HG03066 (cell line): Measurements from ENCODE around the gene ODF2.
"Not testable (repeated sequence)": the region's sequence is repeated elsewhere in the genome, so short reads cannot be mapped to it uniquely, and the experiment has no call there.

Source experiments
- ATAC-seq: cut with Tn5 transposase; IDR thresholded peaks from one replicate; pipeline ENCODE4 v1.9.1; 2021; ENCODE audit warnings: low read depth; ENCODE audit not compliant: unreplicated experiment

The ODF2 gene

GRCh38 chr9:128455849-128456612 lies at the start of gene ODF2:
TSS of gene ODF2 (plus strand) at chr9:128456006. CDS start at chr9:128456092, 86 bp downstream.
- ATAC-seq: peak; percentile 82

GRCh38 chr9:128406848-128407391 lies 48.9 kb upstream of the ODF2 start:
- ATAC-seq: no peak

GRCh38 chr9:128408963-128409431 lies 46.8 kb upstream of the ODF2 start:
- no peak for ATAC-seq

- no peak for ATAC-seq
These were observed 46.4 kb upstream of the ODF2 start for GRCh38 chr9:128409450-128409849.

GRCh38 chr9:128409978-128410377 lies 45.8 kb upstream of the ODF2 start:
- ATAC-seq: no peak

- no peak for ATAC-seq
These were observed 44.3 kb upstream of the ODF2 start for GRCh38 chr9:128411364-128412119.

- no peak for ATAC-seq
These were observed 43.6 kb upstream of the ODF2 start for GRCh38 chr9:128412120-128412790.

GRCh38 chr9:128413728-128414127 lies 42.1 kb upstream of the ODF2 start:
- not testable (repeated sequence) for ATAC-seq

GRCh38 chr9:128414461-128414860 lies 41.3 kb upstream of the ODF2 start:
- ATAC-seq: no peak

- no peak for ATAC-seq
These were observed 40.5 kb upstream of the ODF2 start for GRCh38 chr9:128415281-128415680.

GRCh38 chr9:128416014-128416413 lies 39.8 kb upstream of the ODF2 start:
- no peak for ATAC-seq

GRCh38 chr9:128416432-128417019 lies 39.3 kb upstream of the ODF2 start:
- no peak for ATAC-seq

- no peak for ATAC-seq
These were observed 36.5 kb upstream of the ODF2 start for GRCh38 chr9:128419061-128419925.

GRCh38 chr9:128420060-128420650 lies 35.7 kb upstream of the ODF2 start:
- peak; percentile 76 for ATAC-seq

GRCh38 chr9:128420651-128421481 lies 34.9 kb upstream of the ODF2 start, which contains the start of gene CERCAM:
TSS of gene CERCAM (plus strand) at chr9:128420857. CDS start at chr9:128420878, 21 bp downstream.
- ATAC-seq: peak; percentile 70

- ATAC-seq: no peak
These were observed 34.3 kb upstream of the ODF2 start for GRCh38 chr9:128421482-128421996.

- ATAC-seq: not testable (repeated sequence)
These were observed 33.6 kb upstream of the ODF2 start for GRCh38 chr9:128422022-128422782.
